WTC11 (cell line): ENCODE data around the gene CIZ1. TPM values are rescaled to one million over a fixed set of nuclear protein-coding genes. Genes with fewer than 3 reads are reported as not detected.
"Not testable (repeated sequence)": the region's sequence is repeated elsewhere in the genome, so short reads cannot be mapped to it uniquely, and the experiment has no call there.

Experiments
- ATAC-seq: fragments of 200-7000 bp; cut with Tn5 transposase; 2 replicates; pipeline ENCODE4 v1.10.0; 2021; ENCODE audit warnings: mild to moderate bottlenecking, moderate library complexity
- CTCF ChIA-PET: fragments of 300-600 bp; sonication (Branson Sonifier 250); formaldehyde crosslinking; loops from one replicate; lab custom pipeline; 2021; ENCODE audit warnings: antibody characterized with exemption; lab: Charles Lee
- POLR2A ChIA-PET: fragments of 350-600 bp; sonication (Branson Sonifier 250); formaldehyde crosslinking; loops from one replicate; lab custom pipeline; 2021; ENCODE audit warnings: antibody characterized with exemption; lab: Charles Lee
- DNase-seq: peaks from one replicate; pipeline ENCODE4 v3.0.0; 2021; ENCODE audit warnings: low spot score
- H3K27ac Mint-ChIP-seq: 2 replicates; pipeline ENCODE4 v1.8.0; 2021; ENCODE audit warnings: mixed read lengths
- H3K27me3 Mint-ChIP-seq: 2 replicates; pipeline ENCODE4 v1.8.0; 2021; ENCODE audit warnings: low read depth, mild to moderate bottlenecking, moderate library complexity, mixed read lengths
- H3K36me3 Mint-ChIP-seq: 2 replicates; pipeline ENCODE4 v1.8.0; 2021; ENCODE audit warnings: mixed read lengths
- H3K4me1 Mint-ChIP-seq: 2 replicates; pipeline ENCODE4 v1.8.0; 2022; ENCODE audit warnings: mixed read lengths
- H3K4me3 Mint-ChIP-seq: 2 replicates; pipeline ENCODE4 v1.8.0; 2021; ENCODE audit warnings: mild to moderate bottlenecking, moderate library complexity, mixed read lengths
- H3K9me3 Mint-ChIP-seq: 2 replicates; pipeline ENCODE4 v1.8.0; 2021; ENCODE audit warnings: mixed read lengths
- CBFB ChIP-seq: sonication (generic); formaldehyde crosslinking; IDR thresholded peaks from 2 replicates; pipeline ENCODE4 v1.8.1; 2022; ENCODE audit warnings: mild to moderate bottlenecking, low read depth, missing genetic modification reagents
- E2F4 ChIP-seq: sonication (generic); formaldehyde crosslinking; IDR thresholded peaks from 2 replicates; pipeline ENCODE4 v1.8.1; 2022; ENCODE audit warnings: low read depth, mild to moderate bottlenecking, moderate library complexity, missing genetic modification reagents, borderline replicate concordance
- ELF4 ChIP-seq: sonication (generic); formaldehyde crosslinking; IDR thresholded peaks from 2 replicates; pipeline ENCODE4 v1.8.1; 2022; ENCODE audit warnings: low read depth, mild to moderate bottlenecking, moderate library complexity, missing genetic modification reagents
- GABPB1 ChIP-seq: sonication (generic); formaldehyde crosslinking; IDR thresholded peaks from 2 replicates; pipeline ENCODE4 v1.8.1; 2023; ENCODE audit warnings: mild to moderate bottlenecking, missing genetic modification reagents
- GTF2I ChIP-seq: fragments of 250-450 bp; sonication (Bioruptor Pico); conservative IDR thresholded peaks from 2 replicates; pipeline ENCODE4 v1.4.0; 2021; ENCODE audit warnings: mild to moderate bottlenecking
- HMGA2 ChIP-seq: fragments of 250-450 bp; sonication (Bioruptor Pico); IDR thresholded peaks from 2 replicates; pipeline ENCODE4 v1.4.0; 2021; ENCODE audit warnings: mild to moderate bottlenecking, moderate library complexity
- SMAD4 ChIP-seq: sonication (generic); formaldehyde crosslinking; IDR thresholded peaks from 2 replicates; pipeline ENCODE4 v1.8.0; 2022; ENCODE audit warnings: mild to moderate bottlenecking, missing genetic modification reagents
- ZNF138 ChIP-seq: sonication (generic); formaldehyde crosslinking; conservative IDR thresholded peaks from 2 replicates; pipeline ENCODE4 v1.8.1; 2022; ENCODE audit warnings: mild to moderate bottlenecking, moderate library complexity, missing genetic modification reagents
- ZNF423 ChIP-seq: fragments of 250-450 bp; sonication (Bioruptor Pico); IDR thresholded peaks from 2 replicates; pipeline ENCODE4 v2.1.2; 2022; ENCODE audit warnings: mild to moderate bottlenecking, moderate library complexity
- ZNF512 ChIP-seq: sonication (generic); formaldehyde crosslinking; IDR thresholded peaks from 2 replicates; pipeline ENCODE4 v1.8.1; 2022; ENCODE audit warnings: missing genetic modification reagents, borderline replicate concordance
- total RNA-seq: library from RNA; stranded (reverse); gene quantifications from 3 replicates; pipeline ENCODE4 v1.2.3, GENCODE V29; 2021
- TF ChIP-seq, protein P1 (sequence below): fragments of 200-600 bp; IDR thresholded peaks from 2 replicates; pipeline ENCODE4 v1.8.0; 2022; ENCODE audit warnings: antibody characterized with exemption
- TF ChIP-seq, protein P2 (sequence below): sonication (generic); formaldehyde crosslinking; IDR thresholded peaks from 2 replicates; pipeline ENCODE4 v1.8.1; 2022; ENCODE audit warnings: mild to moderate bottlenecking, missing genetic modification reagents, moderate library complexity, borderline replicate concordance
- TF ChIP-seq, protein P3 (sequence below): fragments of 250-450 bp; sonication (Bioruptor Pico); IDR thresholded peaks from 2 replicates; pipeline ENCODE4 v1.9.0; 2021; ENCODE audit warnings: mild to moderate bottlenecking

CIZ1 gene
- total RNA-seq, 1 experiment from 2014 or later = 90.2 TPM

- H3K4me1 Mint-ChIP-seq, POLR2A ChIA-PET, ATAC-seq, H3K4me3 Mint-ChIP-seq, H3K36me3 Mint-ChIP-seq, H3K27ac Mint-ChIP-seq, DNase-seq: not testable (repeated sequence)
- H3K27me3 Mint-ChIP-seq = peaks cover 41% of the 10 kb centered on the region
- TF ChIP-seq GABPB1 (CRISPR knock-in tag) = 0 out of 2 replicates have a peak, but pooled peaks have one; percentile 9
- CTCF ChIA-PET = interaction anchor here (2.9 kb wide), 1 partner anchor 14 kb away, joined by 9 read pairs; no protein-coding TSS in a partner anchor
- peaks cover 18% of the 10 kb centered on the region for H3K9me3 Mint-ChIP-seq
Measured at GRCh38 chr9:128132139-128132538, 59.2 kb downstream of the CIZ1 start.

DNA sequence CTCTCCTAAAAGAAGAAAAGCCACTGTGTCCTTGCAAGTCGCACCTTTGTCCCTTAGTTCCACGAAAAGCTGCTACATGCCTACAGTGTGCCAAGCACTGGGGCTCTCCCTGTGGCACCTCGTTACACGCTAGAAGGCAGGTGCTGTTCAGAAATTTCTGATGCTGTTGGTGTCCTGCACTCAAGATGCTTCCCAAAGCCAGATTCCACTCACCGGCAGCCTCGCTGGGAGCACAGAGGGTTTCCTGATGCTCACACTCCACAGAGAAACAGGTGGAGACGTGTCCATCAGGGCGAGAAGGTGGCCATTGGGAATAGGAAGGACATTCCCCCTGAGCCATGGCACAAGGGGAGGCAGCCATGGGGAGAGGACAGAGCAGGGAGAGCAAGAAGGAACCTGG, 60.0 kb downstream of the CIZ1 start:
- H3K36me3 Mint-ChIP-seq, H3K4me3 Mint-ChIP-seq, H3K27ac Mint-ChIP-seq, ATAC-seq, POLR2A ChIA-PET, H3K4me1 Mint-ChIP-seq, DNase-seq: not testable (repeated sequence)
- Mint-ChIP-seq H3K27me3 (peaks cover 40% of the 10 kb centered on the region), H3K9me3 (peaks cover 18% of the 10 kb centered on the region)
- CTCF ChIA-PET = interaction anchor here (2.9 kb wide), 1 partner anchor 14 kb away, joined by 9 read pairs; no protein-coding TSS in a partner anchor

GRCh38 chr9:128130651-128131050, 60.7 kb downstream of the CIZ1 start:
- CTCF ChIA-PET = interaction anchor here (0.8 to 2.9 kb wide), 3 partner anchors 13 to 21 kb away, joined by 3 to 9 read pairs (median 3); no protein-coding TSS in a partner anchor
- ATAC-seq, H3K4me3 Mint-ChIP-seq, DNase-seq, H3K27ac Mint-ChIP-seq, POLR2A ChIA-PET, H3K36me3 Mint-ChIP-seq: not testable (repeated sequence)
- H3K4me1 Mint-ChIP-seq = peaks cover 13% of the 10 kb centered on the region
- H3K9me3 Mint-ChIP-seq = peaks cover 18% of the 10 kb centered on the region
- peaks cover 40% of the 10 kb centered on the region for H3K27me3 Mint-ChIP-seq

- TF ChIP-seq, protein P1, sequence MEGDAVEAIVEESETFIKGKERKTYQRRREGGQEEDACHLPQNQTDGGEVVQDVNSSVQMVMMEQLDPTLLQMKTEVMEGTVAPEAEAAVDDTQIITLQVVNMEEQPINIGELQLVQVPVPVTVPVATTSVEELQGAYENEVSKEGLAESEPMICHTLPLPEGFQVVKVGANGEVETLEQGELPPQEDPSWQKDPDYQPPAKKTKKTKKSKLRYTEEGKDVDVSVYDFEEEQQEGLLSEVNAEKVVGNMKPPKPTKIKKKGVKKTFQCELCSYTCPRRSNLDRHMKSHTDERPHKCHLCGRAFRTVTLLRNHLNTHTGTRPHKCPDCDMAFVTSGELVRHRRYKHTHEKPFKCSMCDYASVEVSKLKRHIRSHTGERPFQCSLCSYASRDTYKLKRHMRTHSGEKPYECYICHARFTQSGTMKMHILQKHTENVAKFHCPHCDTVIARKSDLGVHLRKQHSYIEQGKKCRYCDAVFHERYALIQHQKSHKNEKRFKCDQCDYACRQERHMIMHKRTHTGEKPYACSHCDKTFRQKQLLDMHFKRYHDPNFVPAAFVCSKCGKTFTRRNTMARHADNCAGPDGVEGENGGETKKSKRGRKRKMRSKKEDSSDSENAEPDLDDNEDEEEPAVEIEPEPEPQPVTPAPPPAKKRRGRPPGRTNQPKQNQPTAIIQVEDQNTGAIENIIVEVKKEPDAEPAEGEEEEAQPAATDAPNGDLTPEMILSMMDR = 0 out of 2 replicates have a peak, but pooled peaks have one; percentile 29
- TF ChIP-seq, all 79 proteins: peak for 1; not testable (repeated sequence) for 78
Measured at GRCh38 chr9:128129976-128130590, 61.3 kb downstream of the CIZ1 start.

GRCh38 chr9:128128836-128129590, 62.4 kb downstream of the CIZ1 start:
- CTCF ChIA-PET = interaction anchor here (0.6 to 3.0 kb wide), 17 partner anchors 8 to 233 kb away, joined by 3 to 53 read pairs (median 3); partner anchors contain the start of genes BBLN and CIZ1
- TF ChIP-seq HMGA2 (CRISPR knock-in tag) (no peak), ZNF512 (CRISPR knock-in tag) (no peak), ZNF138 (no peak), GTF2I (no peak), E2F4 (CRISPR knock-in tag) (no peak), ELF4 (CRISPR knock-in tag) (no peak), ZNF423 (CRISPR knock-in tag) (no peak), SMAD4 (CRISPR knock-in tag) (no peak), CBFB (no peak)
- TF ChIP-seq, protein P2, sequence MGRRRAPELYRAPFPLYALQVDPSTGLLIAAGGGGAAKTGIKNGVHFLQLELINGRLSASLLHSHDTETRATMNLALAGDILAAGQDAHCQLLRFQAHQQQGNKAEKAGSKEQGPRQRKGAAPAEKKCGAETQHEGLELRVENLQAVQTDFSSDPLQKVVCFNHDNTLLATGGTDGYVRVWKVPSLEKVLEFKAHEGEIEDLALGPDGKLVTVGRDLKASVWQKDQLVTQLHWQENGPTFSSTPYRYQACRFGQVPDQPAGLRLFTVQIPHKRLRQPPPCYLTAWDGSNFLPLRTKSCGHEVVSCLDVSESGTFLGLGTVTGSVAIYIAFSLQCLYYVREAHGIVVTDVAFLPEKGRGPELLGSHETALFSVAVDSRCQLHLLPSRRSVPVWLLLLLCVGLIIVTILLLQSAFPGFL = no peak
- TF ChIP-seq, protein P3, sequence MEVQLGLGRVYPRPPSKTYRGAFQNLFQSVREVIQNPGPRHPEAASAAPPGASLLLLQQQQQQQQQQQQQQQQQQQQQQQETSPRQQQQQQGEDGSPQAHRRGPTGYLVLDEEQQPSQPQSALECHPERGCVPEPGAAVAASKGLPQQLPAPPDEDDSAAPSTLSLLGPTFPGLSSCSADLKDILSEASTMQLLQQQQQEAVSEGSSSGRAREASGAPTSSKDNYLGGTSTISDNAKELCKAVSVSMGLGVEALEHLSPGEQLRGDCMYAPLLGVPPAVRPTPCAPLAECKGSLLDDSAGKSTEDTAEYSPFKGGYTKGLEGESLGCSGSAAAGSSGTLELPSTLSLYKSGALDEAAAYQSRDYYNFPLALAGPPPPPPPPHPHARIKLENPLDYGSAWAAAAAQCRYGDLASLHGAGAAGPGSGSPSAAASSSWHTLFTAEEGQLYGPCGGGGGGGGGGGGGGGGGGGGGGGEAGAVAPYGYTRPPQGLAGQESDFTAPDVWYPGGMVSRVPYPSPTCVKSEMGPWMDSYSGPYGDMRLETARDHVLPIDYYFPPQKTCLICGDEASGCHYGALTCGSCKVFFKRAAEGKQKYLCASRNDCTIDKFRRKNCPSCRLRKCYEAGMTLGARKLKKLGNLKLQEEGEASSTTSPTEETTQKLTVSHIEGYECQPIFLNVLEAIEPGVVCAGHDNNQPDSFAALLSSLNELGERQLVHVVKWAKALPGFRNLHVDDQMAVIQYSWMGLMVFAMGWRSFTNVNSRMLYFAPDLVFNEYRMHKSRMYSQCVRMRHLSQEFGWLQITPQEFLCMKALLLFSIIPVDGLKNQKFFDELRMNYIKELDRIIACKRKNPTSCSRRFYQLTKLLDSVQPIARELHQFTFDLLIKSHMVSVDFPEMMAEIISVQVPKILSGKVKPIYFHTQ (CRISPR knock-in tag) = no peak

More at GRCh38 chr9:128129976-128130590, 61.3 kb downstream of the CIZ1 start:
- H3K4me3 Mint-ChIP-seq, POLR2A ChIA-PET, ATAC-seq, H3K27ac Mint-ChIP-seq, H3K36me3 Mint-ChIP-seq: not testable (repeated sequence)
- CTCF ChIA-PET = interaction anchor here (0.8 to 3.0 kb wide), 4 partner anchors 12 to 22 kb away, joined by 3 to 53 read pairs (median 6); no protein-coding TSS in a partner anchor
- Mint-ChIP-seq H3K27me3 (peaks cover 36% of the 10 kb centered on the region), H3K9me3 (peaks cover 18% of the 10 kb centered on the region), H3K4me1 (peaks cover 17% of the 10 kb centered on the region)
- DNase-seq = peak; percentile 80

More at GRCh38 chr9:128128836-128129590, 62.4 kb downstream of the CIZ1 start:
- POLR2A ChIA-PET = interaction anchor here (0.8 to 0.9 kb wide), 2 partner anchors 31 to 70 kb away, joined by 3 to 4 read pairs; partner anchors contain the start of gene BBLN
- Mint-ChIP-seq H3K4me3 (peak overlapping the region; percentile 94), H3K4me1 (peaks cover 17% of the 10 kb centered on the region), H3K9me3 (peaks cover 12% of the 10 kb centered on the region), H3K27me3 (peaks cover 27% of the 10 kb centered on the region), H3K36me3 (peaks cover 9% of the 10 kb centered on the region; the same call in 1 of the 2 replicates), H3K27ac (no peak overlapping the region)
- DNase-seq = no peak
- no peak for ATAC-seq
